Kidney capillary endothelial cell (primary cell): ENCODE measurements around the gene CASTOR1.
A peak's percentile ranks its signal among the peaks of the same experiment; 100 is the strongest.

Experiments used
- DNase-seq: peaks from one replicate; pipeline ENCODE4 v3.0.0-alpha.2; 2018; ENCODE audit warnings: low spot score

CASTOR1 gene

DNA sequence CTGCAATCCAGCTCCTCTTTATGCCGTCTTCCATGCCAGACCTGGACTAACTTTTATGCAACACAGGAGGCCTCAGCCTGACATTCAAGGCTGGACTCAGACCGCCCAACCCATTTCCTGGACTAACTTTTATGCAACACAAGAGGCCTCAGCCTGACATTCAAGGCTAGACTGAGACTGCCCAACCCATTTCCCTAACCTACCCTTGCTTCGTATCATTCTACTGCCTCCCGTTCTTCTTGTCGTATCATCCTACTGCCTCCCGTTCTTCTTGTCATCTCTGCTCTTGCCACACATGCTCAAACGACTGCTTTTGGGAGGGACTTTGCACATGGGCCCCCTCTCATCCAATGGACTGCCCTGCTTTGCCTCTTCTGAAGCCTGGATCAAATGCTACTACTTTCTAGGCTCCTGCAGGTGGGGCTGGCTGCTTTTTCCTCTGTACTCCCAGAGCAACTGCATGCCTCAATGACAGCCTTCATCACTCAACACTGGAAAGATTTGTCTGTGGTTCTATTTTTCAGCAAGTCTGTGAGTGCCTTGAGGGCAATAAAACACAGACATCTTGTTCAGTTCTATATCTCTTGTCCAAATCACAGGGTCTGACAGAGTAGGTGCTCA, 29.6 kb upstream of the CASTOR1 start:
- DNase-seq = no peak

DNA sequence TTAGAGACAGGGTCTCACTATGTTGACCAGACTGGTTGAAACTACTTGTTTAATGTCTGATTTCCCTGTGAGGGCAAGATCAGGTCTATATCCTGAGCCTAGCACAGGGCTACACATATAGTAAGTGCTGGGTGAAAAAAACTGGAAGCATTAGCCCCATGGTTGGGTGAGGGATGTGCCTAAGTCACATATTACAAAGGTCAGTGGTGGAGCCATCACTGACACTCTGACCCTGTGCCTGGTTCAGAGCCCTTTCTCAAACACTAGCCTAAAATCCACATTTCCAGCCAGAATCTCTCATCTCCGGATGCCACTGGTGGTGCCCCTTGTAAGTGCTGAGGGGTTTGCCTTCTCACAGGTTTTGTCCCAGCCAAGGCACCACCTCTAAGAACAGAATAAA, 28.5 kb upstream of the CASTOR1 start:
- DNase-seq = no peak

DNA sequence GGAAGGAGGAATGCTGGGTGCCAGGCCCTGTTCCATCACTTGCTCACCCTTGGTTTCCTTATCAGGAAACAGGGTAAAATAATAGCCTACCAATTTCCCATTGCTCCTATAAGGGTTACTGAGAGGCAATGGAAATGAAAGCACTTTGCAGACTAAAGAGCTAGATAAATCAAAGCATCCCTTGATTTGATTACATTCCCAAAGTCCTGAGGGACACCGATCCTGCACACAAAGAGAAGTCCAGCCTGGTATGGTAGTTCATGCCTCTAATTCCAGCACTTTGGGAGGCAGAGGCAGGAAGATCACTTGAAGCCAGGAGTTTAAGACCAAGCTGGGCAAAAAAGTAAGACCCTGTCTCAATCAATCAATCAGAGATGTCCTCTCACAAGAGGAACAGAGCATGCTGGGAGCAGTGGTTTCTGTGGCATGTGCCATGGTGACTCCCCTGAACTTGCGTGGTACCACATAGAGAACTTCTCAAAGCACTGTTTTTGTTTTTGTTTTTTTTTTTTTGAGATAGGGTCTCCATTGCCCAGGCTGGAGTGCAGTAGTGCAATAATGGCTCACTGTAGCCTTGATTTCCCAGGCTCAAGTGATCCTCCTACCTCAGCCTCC, 26.8 kb upstream of the CASTOR1 start:
- no peak for DNase-seq

DNA sequence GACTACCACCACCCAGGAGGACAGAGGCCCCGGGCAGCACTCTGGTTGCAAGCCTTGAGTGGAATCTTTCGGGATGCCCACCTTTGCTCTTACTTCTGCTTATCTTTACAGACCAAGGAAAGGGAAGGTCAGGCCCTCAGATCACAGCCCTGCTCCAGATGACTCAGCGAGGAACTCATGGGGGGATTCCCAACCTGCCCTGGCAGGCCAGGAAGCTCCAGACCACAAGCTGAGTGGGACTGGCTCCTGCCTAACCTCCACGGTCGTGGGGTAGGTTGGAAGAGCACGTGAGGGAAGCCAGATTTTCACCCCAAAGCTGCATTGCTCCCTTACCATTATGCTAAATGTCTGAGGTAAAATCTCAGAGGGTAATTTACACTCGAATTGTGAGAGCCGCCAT, 25.6 kb upstream of the CASTOR1 start:
- no peak for DNase-seq

DNA sequence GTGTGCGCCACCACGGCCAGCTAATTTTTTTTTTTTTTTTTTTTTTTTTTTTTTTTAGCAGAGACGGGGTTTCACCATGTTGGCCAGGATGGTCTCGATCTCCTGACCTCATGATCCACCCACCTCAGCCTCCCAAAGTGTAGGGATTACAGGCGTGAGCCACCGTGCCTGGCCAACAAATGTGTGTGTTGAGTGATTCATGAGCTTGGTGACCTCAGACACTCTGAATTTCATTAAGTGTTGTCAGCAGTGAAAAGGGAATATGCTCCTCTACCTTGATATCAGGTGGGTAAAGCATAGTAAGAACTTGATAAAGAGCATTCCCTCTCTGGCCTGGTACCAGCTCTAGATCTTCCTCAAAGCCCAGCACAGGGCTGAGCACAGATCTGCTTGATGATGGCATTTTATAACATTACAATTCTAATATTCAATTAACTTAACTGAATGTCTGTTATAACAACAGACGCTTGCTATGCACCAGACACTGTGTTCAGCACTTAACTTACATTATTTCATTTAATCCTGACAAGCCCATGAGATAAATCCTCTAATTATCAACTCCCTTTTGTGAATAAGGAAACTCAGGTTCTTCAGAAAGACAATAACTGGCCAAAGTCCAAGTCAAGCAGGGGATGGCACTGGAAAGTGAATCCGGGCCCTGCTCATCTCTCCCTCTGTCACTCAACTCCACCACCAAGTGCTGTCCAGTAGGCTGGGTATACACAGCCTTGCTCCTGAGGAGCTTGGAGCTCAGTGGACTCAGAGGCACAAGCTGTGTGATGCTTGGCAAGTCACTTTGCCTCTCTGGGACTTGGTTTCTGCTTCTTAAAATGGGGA, 24.4 kb upstream of the CASTOR1 start:
- no peak for DNase-seq

DNA sequence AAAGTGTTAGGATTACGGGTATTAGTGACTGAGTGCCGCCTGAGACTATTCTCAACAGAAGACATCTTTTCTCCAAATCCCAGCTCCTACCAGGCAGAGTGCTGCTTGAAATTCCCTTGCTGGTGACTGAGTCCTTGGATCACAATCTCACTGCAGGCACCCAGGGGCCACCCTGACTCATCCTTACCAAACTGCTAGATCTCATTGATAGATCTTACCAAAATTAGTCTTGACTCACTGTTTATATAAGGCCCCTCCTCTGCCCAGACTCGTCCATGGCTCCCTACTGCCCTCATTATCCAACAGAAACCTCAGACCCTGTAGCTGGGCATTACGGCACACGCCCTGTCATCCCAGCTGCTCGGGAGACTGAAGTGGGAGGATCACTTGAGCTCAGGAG, 22.7 kb upstream of the CASTOR1 start:
- no peak for DNase-seq

DNA sequence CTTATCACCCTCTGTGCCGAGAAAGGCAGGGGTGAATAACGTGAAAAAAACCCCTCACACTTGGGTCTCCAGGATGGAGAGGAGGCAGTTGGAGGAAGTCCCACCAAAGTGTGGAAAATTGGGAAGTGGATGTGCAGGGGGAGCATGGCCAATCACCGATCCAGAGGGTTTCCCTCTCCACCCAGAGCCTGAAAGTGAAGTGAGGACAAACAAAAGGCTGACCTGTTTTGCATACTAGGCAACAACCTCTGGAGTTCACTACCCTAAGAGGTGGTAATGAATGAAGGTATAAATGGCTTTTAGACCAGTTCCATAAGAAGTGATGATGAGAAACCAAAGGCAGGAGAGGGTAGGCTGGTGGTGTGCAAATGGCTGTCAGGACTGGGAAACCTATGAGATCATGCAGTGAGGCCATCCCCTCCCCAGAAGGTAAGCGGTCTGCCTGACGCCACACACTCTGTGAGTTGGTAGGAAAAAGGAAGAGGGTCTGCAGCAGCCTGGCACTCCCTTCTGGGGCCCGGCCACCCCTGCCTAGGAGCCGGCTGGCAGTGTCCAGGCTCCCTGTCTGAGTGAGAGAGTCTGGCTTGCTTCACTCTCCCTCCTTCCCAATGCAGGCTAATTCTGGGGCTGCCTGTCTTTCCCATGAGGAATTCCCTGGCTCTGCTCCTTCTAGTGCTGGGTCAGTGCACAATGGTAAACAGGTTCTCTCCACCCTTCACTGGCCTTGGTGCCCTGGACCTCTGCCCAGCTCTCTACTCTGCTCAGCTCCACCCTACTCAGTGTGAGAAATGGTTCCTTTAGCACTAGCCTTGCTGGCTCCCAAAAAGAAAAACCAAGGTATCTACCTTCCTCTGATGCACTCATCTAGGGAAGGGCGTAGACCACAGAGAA, 21.8 kb upstream of the CASTOR1 start:
- DNase-seq = no peak

DNA sequence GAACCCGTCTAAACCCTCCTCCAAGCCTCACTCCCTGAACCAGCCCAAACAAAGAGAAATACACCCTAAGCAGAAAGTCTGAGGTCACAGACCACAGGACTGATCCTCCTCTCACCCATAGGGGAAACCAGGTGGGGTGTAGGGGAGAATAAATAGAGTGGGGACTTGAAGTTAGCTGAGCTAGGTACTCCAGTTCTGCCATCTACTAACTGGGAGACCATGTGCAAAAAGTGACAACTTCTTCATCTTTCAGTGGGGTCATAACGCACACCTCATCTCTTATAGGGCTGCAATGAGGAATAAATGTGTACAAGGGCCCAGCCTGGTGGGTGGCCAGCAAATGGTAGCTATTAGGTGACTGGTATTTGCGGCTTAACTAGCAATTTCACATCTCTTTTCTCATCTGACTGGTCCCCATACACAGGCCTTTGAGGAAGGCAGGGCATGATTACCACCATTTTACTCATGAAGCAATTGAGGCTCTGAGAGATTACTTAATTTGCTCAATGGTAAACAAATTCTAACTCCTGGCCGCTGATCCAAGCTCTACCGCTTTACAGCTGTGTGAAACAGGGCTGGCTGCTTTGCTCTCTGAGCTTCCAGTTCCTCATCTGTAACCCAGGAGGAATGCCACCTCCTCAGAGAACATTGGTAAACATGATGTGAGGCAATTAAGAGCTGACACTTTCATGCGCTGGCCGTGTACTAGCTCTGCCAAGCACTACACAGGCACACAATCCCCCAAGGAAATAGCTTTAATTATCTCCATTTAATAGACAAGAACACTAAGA, 20.8 kb upstream of the CASTOR1 start:
- no peak for DNase-seq

DNA sequence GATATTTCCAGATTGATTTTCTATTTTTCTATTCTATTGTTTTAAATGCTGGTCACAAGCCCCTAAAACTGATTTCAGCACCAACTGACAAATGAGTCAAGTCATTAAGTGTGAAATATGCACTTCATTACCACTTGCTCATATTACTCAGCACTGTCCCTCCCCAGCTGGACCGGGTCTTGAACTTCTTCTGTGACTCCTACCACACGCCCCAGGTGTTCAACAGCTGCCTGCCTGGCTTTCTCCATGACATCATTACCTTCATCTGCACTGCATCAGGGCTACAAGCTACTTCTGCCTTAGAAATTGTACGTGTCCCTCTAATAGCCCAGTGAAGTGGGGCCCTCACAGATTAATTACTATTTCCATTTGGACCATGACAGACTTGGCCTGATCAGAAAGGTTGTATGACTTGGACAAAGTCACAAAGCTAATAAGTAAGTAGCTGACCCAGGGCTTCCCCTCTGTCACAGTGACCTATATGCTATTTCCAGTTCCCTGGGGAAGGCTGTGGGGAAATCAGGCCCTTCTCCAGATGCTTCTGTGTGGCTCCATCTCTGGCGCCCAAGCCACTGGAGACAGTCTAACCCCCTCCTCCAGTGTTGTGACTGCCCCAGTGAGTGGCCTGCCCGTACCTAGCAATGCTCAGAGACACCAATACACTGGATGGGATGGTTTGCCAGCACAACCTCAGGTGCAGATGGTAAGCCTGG, 19.4 kb upstream of the CASTOR1 start:
- DNase-seq = no peak

DNA sequence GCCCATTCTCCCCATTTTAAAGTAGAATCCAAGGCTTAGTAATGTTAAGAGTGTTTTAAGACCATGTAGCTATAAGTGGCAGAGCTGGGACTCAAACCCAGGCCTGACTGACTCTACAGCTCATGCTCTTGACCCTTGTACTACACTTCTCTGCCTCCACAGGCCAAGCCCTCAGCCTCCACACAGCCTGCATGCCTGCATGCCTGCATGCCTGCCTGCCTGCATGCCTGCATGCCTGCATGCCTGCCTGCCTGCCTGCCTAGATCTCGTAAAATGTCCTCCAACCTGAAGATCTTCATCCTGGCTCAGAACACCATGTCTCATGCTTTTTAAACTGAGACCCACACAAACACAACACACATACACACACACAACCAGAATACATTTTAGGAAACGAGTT, 18.8 kb upstream of the CASTOR1 start:
- DNase-seq = no peak

DNA sequence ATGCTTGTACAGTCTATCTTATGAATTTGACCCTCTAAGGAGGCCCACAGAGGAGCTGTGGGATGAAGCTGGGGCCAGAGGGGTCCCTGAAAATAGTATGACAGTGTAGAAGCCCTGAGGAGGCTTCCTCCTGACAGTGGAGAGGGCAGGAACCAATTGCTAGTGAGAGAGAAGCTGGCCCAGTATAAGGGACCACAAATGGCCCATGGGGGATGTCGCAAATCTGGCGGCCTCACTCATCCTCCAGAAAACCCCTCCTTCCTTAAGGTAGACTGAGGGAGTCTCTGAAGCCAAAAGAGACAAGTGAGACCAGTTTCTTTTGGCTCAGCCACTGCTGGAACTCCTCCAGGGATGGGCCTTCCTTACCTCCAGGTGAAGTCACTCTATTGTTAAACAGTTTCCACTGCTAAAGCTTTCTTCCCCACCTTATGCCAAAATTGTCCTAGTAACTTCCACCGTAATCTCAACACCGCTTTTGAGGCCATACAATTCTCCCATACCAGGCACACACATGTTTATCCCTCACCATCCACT, 17.8 kb upstream of the CASTOR1 start:
- no peak for DNase-seq

DNA sequence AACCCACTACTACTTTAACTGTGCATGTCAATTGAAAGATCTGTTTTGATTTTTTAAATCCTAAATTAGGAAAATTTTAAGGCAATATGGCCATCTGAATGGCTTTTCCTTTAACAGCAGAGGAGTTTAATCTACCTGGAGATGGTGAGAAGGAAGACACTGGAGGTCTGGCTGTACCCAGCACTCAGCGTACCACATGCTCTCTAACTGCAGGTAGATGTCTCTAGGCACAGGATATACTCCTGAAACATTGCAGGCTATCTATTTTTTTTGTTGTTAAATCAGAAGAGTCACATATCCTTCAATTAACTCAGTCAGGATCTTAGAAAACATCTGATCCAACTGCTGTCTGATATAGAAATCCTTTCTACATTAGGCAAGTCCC, 17.3 kb upstream of the CASTOR1 start:
- no peak for DNase-seq

DNA sequence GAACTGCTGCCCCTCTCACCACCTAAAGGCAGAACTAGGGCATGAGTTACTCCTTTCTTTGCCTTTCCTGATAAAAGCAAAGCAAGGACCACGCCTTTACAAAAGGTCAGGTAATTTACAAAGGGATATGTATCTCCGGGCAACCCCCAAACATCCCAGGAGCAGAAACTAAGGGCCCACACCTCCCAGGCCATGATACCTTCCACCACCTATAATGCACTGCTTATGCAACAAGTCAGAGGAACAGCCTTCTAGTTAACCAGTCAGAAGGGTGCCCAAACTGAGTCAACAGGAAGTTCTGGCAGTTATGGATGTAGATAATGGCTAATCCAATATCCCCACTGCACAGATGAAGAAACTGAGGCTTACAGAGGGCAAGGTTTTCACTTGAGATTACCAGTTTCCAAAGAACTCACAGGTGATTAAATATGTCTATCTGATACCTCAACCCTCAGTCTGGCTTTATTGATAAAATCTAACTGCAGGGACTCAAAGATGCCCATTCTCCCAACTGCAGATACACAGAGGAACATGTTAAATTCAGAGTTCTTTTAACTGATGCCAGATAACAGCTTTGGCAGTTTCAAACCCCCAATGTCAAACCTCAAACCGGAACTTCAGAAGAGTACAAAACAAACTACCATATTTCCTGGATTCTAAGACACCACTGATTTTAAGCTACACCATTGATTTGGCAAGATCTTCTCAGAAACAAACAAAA, 16.8 kb upstream of the CASTOR1 start:
- no peak for DNase-seq

DNA sequence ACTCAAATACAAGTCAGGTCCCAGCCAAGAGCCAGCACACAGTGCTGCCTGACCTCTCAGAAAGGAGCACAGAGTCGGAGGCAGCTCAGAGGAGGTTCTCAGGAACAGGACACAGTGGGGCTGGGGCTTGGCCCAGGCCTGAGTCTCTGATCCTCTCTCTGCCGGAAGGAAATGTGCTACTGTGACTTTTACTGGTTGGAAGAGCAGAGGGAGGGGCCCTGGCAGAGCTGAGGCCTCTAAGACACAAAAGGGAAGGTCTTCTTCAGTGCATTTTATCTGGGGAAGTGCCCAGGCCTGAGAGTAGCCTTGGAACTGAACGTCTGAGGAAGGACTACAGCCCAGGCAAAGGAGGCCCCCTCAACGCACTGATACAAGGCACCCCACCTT, 16.2 kb upstream of the CASTOR1 start:
- DNase-seq = peak; percentile 51

DNA sequence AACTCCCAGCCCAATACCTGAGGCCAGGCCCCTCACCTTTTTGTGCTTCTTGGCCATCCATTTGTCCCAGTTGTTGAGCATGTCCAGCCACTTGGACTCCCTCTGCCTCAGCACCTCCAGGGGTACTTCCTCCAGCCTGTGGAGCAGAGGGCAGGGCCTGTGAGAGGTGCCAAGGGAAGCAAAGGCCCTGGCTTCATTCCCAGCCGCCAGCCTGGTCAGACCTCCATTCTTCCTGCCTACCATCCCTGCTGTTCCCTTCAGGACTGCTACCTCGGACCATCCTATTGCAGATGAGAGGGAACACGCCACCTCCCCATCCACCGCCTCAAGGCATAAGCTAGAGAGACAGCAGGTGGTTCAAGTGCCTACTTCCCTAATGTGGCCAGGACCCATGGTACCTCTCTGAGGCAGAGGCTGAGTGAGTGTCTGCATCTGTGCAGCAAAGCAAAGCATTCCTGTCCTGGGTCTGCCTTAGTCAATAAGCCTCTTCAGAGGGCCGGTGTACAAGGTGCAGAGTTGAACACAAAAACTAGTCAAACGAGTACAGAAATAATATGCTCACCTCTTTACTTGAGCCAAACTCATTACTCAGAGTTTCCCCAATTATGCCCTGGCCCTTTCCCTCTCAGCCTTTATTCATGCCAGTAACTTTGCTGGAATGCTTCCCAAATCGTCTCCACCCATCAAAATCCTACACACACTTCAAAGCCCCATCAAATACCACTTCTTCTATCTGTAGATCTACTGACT, 15.4 kb upstream of the CASTOR1 start:
- DNase-seq = no peak

DNA sequence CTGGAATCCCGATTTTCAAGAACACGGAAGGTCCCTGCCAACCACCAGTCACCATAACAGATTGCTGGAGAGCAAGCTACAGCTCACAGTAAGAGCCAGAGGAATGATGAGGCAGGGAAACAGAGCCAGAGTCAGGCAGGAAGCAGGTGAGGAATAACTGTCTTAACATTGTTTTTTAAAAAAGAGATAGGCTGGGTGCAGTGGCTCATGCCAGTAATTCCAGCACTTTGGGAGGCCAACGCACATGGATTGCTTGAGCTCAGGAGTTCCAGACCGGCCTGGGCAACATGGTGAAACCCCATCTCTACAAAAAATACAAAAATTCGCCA, 13.5 kb upstream of the CASTOR1 start:
- no peak for DNase-seq

DNA sequence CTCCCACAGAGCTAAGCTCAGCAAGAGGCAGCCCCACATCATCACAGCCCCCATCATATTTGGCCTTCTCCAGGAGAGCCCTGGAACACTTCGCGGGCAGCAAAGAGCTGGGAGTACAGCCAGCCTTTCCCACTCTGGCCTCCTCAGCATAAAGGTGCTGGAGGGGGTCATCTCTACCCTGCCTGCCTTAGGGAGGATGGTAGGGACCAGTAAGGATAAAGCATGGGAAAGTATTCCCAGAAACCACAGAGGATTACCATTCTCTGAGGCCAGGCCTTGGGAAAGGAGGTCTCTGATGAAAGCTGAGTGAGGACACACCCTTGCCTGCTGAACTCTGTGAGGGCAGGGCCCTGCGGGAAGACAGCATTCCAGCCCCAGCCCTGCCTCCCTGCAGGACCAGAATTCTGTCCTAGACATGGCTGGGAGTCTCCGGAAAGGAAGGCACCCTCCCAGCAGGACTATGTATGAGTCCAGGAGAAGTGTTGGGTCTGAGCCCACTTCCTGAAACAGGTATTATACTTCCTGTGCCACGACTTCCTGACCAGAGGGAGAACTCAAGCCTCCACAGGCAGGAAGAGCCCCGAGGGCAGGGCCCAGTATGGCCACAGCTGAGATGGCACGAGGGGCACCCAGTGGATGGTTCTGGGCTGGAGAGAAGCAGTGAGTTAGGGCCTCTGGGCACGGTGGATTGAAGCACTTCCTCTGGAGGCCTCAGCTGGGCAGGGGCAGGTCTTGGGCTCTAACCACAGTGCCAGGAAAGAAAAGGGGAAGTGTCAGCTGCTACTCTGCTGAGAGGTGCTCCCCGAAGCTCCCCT, 12.9 kb upstream of the CASTOR1 start:
- DNase-seq = no peak

DNA sequence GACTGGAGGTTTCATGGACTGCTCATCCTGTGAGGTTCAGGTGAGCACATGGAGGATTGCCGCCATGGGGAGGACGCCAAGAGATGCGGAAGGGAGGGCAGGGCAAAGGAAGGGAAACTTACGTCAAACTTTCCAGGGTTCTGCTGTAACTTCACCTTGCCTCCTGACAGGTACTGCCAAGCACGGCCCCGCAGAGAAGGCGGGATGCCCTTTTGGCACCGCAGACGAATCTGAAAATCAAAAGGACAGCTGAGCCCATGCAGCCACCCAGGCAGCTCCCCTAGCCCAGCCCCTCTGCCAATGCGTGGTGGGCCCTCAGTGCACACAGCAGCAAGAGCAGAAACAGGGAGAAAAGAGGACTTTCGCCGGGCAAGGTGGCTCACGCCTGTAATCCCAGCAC, 10.0 kb upstream of the CASTOR1 start:
- no peak for DNase-seq
